ENCODE results near the gene KIF9. TPM values are rescaled to one million over a fixed set of nuclear protein-coding genes. Genes with fewer than 3 reads are reported as not detected.
A peak's percentile ranks its signal among the peaks of the same experiment; 100 is the strongest.
"Not testable (repeated sequence)": the region's sequence is repeated elsewhere in the genome, so short reads cannot be mapped to it uniquely, and the experiment has no call there.

KIF9 gene
- total RNA-seq, 1 donor from 2014 or later, result 2.4 TPM

- no peaks in the 10 kb centered on the region for H3K36me3 Mint-ChIP-seq (ENCODE audit: unreplicated experiment)
- H3K9me3 Mint-ChIP-seq (ENCODE audit: unreplicated experiment), result peaks cover 3% of the 10 kb centered on the region
- no peak overlapping the region for H3K4me3 Mint-ChIP-seq (ENCODE audit: unreplicated experiment)
- TF ChIP-seq CTCF (IDR thresholded peaks at IDR 0.05; ENCODE audit: partially characterized antibody, unreplicated experiment), result no peak
- peaks cover 18% of the 10 kb centered on the region for H3K4me1 Mint-ChIP-seq (ENCODE audit: low read depth, unreplicated experiment)
- peaks cover 4% of the 10 kb centered on the region for H3K27me3 Mint-ChIP-seq (ENCODE audit: unreplicated experiment)
- no peak overlapping the region for H3K27ac Mint-ChIP-seq (ENCODE audit: unreplicated experiment)
- DNase-seq, result no peak
Observed at GRCh38 chr3:47318916-47319315, 36.3 kb upstream of the KIF9 start.

- DNase-seq; H3K27ac Mint-ChIP-seq (ENCODE audit: unreplicated experiment); H3K4me3 Mint-ChIP-seq (ENCODE audit: unreplicated experiment); H3K27me3 Mint-ChIP-seq (ENCODE audit: unreplicated experiment); H3K9me3 Mint-ChIP-seq (ENCODE audit: unreplicated experiment); H3K36me3 Mint-ChIP-seq (ENCODE audit: unreplicated experiment): not testable (repeated sequence)
- peaks cover 15% of the 10 kb centered on the region for H3K4me1 Mint-ChIP-seq (ENCODE audit: low read depth, unreplicated experiment)
Observed at GRCh38 chr3:47316151-47316550, 33.6 kb upstream of the KIF9 start.

GRCh38 chr3:47315069-47315647 lies 32.6 kb upstream of the KIF9 start:
- no peak for DNase-seq
- no peak overlapping the region for H3K27ac Mint-ChIP-seq (ENCODE audit: unreplicated experiment)
- no peak for TF ChIP-seq CTCF (IDR thresholded peaks at IDR 0.05; ENCODE audit: partially characterized antibody, unreplicated experiment)
- H3K4me1 Mint-ChIP-seq (ENCODE audit: low read depth, unreplicated experiment), result peaks cover 15% of the 10 kb centered on the region
- no peak overlapping the region for H3K4me3 Mint-ChIP-seq (ENCODE audit: unreplicated experiment)
- no peaks in the 10 kb centered on the region for H3K27me3 Mint-ChIP-seq (ENCODE audit: unreplicated experiment)
- peaks cover 6% of the 10 kb centered on the region for H3K36me3 Mint-ChIP-seq (ENCODE audit: unreplicated experiment)
- peaks cover 4% of the 10 kb centered on the region for H3K9me3 Mint-ChIP-seq (ENCODE audit: unreplicated experiment)

- H3K27me3 Mint-ChIP-seq (ENCODE audit: unreplicated experiment), result no peaks in the 10 kb centered on the region
- peaks cover 8% of the 10 kb centered on the region for H3K36me3 Mint-ChIP-seq (ENCODE audit: unreplicated experiment)
- H3K9me3 Mint-ChIP-seq (ENCODE audit: unreplicated experiment), result peaks cover 5% of the 10 kb centered on the region
- H3K4me3 Mint-ChIP-seq (ENCODE audit: unreplicated experiment), result no peak overlapping the region
- no peak for TF ChIP-seq CTCF (IDR thresholded peaks at IDR 0.05; ENCODE audit: partially characterized antibody, unreplicated experiment)
- H3K4me1 Mint-ChIP-seq (ENCODE audit: low read depth, unreplicated experiment), result peaks cover 15% of the 10 kb centered on the region
- peak overlapping the region; percentile 29 for H3K27ac Mint-ChIP-seq (ENCODE audit: unreplicated experiment)
- DNase-seq, result no peak
Observed at GRCh38 chr3:47314056-47314764, 31.6 kb upstream of the KIF9 start.

GRCh38 chr3:47313341-47314055 lies 30.9 kb upstream of the KIF9 start:
- Mint-ChIP-seq H3K36me3 (ENCODE audit: unreplicated experiment) (peaks cover 8% of the 10 kb centered on the region), H3K4me3 (ENCODE audit: unreplicated experiment) (no peak overlapping the region), H3K27ac (ENCODE audit: unreplicated experiment) (no peak overlapping the region), H3K27me3 (ENCODE audit: unreplicated experiment) (no peaks in the 10 kb centered on the region), H3K9me3 (ENCODE audit: unreplicated experiment) (peaks cover 5% of the 10 kb centered on the region), H3K4me1 (ENCODE audit: low read depth, unreplicated experiment) (peaks cover 15% of the 10 kb centered on the region)
- no peak for DNase-seq
- TF ChIP-seq CTCF (IDR thresholded peaks at IDR 0.05; ENCODE audit: partially characterized antibody, unreplicated experiment), result no peak
